Upper lobe of left lung (tissue), 6 donors: ENCODE data around the gene TXNL4B. TPM values are rescaled to one million over a fixed set of nuclear protein-coding genes. Genes with fewer than 3 reads are reported as not detected.

Experiments used
- ATAC-seq, 2 donors: fragments of 200-7000 bp; cut with Tn5 transposase; one replicate each; pipeline ENCODE4 v1.9.1; 2022; ENCODE audit warnings: mild to moderate bottlenecking in 2 of 2, moderate library complexity in 2 of 2; ENCODE audit not compliant: low FRiP score in 2 of 2
- DNase-seq, 2 donors: peaks; one replicate each; pipeline ENCODE4 v3.0.0-alpha.2; 2019 to 2020
- H3K27ac ChIP-seq, 4 donors: fragments of 200-600 bp; sonication (generic); one replicate each; pipeline ENCODE4 v1.5.1; 2016 to 2019
- H3K27me3 ChIP-seq, 4 donors: fragments of 200-600 bp; sonication (generic); one replicate each; pipeline ENCODE4 v1.5.1; 2017 to 2019
- H3K36me3 ChIP-seq, 4 donors: fragments of 200-600 bp; sonication (generic); one replicate each; pipeline ENCODE4 v1.5.1; 2016 to 2019
- H3K4me1 ChIP-seq, 4 donors: fragments of 200-600 bp; sonication (generic); one replicate each; pipeline ENCODE4 v1.5.1; 2018 to 2019
- H3K4me3 ChIP-seq, 4 donors: fragments of 200-600 bp; sonication (generic); one replicate each; pipeline ENCODE4 v1.5.1; 2017 to 2019; ENCODE audit warnings: mild to moderate bottlenecking in 2 of 4, moderate library complexity in 1 of 4
- H3K9me3 ChIP-seq, 4 donors: fragments of 200-600 bp; sonication (generic); one replicate each; pipeline ENCODE4 v1.5.1; 2018 to 2019
- EP300 ChIP-seq, 4 donors: sonication (generic); formaldehyde crosslinking; IDR thresholded peaks; one replicate each; pipeline ENCODE4 v1.5.1; 2017; ENCODE audit warnings: antibody characterized with exemption in 4 of 4, control low read depth in 2 of 4
- POLR2A ChIP-seq, 4 donors: fragments of 450-650 bp; IDR thresholded peaks; one replicate each; pipeline ENCODE4 v1.5.1; 2016 to 2017; ENCODE audit warnings: antibody characterized with exemption in 4 of 4, mild to moderate bottlenecking in 2 of 4
- POLR2AphosphoS5 ChIP-seq, 2 donors: sonication (generic); formaldehyde crosslinking; IDR thresholded peaks; one replicate each; pipeline ENCODE4 v1.5.1; 2017; ENCODE audit warnings: antibody characterized with exemption in 2 of 2
- WGBS, 2 donors: methylation state at CpG; one replicate each; pipeline ENCODE4 v1.1.5; 2017 to 2018; 5-methylcytosine and 5-hydroxymethylcytosine counted together
- total RNA-seq, 6 donors: library from RNA; depleted of rRNA in 4 of 6; stranded (reverse); fragments of >200 nt in 4 of 6; gene quantifications; one replicate each; pipeline versions ENCODE4 v1.1.0 to v1.2.1, GENCODE V29; 2016 to 2021
- TF ChIP-seq, protein P1 (sequence below), 6 experiments: fragments of 450-650 bp in 4 of 6; fragments of 200-600 bp in 2 of 6; sonication (generic) in 2 of 6; IDR thresholded peaks; one replicate each; pipeline ENCODE4 v1.5.1; 2016 to 2019; ENCODE audit warnings: antibody characterized with exemption in 6 of 6
- donor health status: DM: no; HTN: no; CAD: no; lungs with moderate emphysema.
- donor health status: DM: no; HTN: yes; CAD: no; lungs with severe emphysema.

The TXNL4B gene
- total RNA-seq, 6 donors from 2014 or later = 5.7 to 13.4 (median 9.6) TPM

DNA sequence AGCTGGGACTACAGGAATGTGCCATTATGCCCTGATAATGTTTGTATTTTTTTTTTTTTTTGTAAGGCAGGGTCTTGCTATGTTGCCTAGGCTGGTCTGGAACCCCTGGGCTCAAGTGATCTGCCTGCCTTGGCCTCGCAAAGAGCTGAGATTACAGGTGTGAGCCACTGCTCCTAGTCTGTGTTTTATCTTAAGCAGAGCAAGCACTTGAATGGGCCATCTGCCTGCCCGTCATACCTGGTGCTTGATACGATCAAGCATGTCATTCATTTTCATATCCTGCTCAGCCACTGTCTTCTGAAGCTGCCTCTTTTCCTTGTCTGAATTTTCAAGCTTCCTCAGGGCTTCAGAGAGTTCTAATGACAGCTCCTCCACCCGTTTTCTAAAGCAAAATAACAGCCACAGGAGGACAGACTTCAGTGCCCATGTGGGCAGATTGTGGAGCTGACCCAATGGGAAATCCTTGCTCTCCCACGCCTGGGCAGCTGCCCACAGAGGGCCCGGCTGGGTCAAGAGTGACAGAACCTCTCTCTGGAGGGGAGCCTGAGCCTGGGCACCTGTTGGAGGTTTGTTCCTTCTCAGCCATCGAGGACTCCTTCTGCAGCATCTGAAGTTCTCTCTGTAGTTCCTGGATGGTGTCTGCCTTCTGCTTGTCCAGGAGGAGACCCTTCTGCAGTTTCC, 36.7 kb upstream of the TXNL4B start:
- 72 to 75% methylated on average over 7 of the region's 7 CpGs for WGBS, 2 donors
- H3K9me3 ChIP-seq = no peaks in the 10 kb centered on the region
- no peak for DNase-seq

DNA sequence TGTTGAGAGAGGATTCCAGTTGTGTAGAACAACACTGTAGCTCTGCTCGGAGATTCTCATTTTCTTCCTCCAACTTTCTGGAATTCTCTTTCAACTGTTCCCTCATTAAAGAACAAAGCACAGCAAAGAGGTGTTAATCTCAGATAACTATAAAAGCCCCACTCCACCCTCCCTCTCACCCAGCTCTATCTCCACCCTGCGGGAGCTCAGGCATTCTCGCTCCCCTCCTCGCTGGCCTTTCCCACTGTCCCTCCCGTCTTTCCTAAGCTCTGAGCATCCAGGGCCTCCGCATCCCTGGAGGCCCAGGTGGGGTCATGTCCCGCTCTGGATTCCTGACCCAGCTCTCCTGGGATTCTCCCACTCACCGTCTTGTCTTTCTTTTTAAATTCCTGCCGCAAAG, 35.3 kb upstream of the TXNL4B start:
- peaks cover 0 to 10% (median 6%) of the 10 kb centered on the region in 4 donors for H3K4me1 ChIP-seq
- 78 to 91% methylated on average over 9 of the region's 9 CpGs for WGBS, 2 donors
- ATAC-seq = no peak
- no peak overlapping the region for H3K4me3 ChIP-seq
- no peak for DNase-seq
- no peaks in the 10 kb centered on the region for H3K27me3 ChIP-seq
- no peak overlapping the region for H3K27ac ChIP-seq
- no peaks in the 10 kb centered on the region for H3K36me3 ChIP-seq
- no peaks in the 10 kb centered on the region for H3K9me3 ChIP-seq
- TF ChIP-seq POLR2A (IDR thresholded peaks at IDR 0.05) = no peak
- TF ChIP-seq POLR2AphosphoS5 (IDR thresholded peaks at IDR 0.05) = no peak
- no peak for TF ChIP-seq EP300 (IDR thresholded peaks at IDR 0.05)
- TF ChIP-seq, protein P1, sequence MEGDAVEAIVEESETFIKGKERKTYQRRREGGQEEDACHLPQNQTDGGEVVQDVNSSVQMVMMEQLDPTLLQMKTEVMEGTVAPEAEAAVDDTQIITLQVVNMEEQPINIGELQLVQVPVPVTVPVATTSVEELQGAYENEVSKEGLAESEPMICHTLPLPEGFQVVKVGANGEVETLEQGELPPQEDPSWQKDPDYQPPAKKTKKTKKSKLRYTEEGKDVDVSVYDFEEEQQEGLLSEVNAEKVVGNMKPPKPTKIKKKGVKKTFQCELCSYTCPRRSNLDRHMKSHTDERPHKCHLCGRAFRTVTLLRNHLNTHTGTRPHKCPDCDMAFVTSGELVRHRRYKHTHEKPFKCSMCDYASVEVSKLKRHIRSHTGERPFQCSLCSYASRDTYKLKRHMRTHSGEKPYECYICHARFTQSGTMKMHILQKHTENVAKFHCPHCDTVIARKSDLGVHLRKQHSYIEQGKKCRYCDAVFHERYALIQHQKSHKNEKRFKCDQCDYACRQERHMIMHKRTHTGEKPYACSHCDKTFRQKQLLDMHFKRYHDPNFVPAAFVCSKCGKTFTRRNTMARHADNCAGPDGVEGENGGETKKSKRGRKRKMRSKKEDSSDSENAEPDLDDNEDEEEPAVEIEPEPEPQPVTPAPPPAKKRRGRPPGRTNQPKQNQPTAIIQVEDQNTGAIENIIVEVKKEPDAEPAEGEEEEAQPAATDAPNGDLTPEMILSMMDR (IDR thresholded peaks at IDR 0.05) = no peak

More for the DNA sequence above, 36.7 kb upstream of the TXNL4B start:
- no peaks in the 10 kb centered on the region for H3K36me3 ChIP-seq
- TF ChIP-seq POLR2A (IDR thresholded peaks at IDR 0.05) = no peak
- TF ChIP-seq, protein P1 (IDR thresholded peaks at IDR 0.05) = no peak
- TF ChIP-seq EP300 (IDR thresholded peaks at IDR 0.05) = no peak
- TF ChIP-seq POLR2AphosphoS5 (IDR thresholded peaks at IDR 0.05) = no peak
- H3K27ac ChIP-seq = no peak overlapping the region
- H3K4me3 ChIP-seq = no peak overlapping the region
- ATAC-seq = no peak
- H3K4me1 ChIP-seq = peaks cover 0 to 8% (median 5%) of the 10 kb centered on the region in 4 donors
- no peaks in the 10 kb centered on the region for H3K27me3 ChIP-seq

DNA sequence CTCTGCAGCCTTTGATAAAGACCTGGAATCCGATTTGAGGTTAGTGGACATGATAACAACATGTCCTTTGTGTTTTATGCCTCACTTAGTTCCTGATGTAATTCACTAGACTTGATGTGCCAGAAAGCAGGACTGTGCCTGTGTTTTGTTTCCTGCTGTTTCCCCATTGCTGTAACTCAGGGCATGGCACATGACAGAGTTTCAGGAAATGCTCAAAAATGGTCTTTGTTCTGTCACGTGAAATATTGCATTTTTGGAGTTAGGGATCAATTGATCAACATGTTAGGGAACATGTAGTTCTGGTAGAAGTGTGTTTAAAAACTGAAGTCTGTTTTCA, 33.0 kb upstream of the TXNL4B start:
- 56 to 64% methylated on average over 2 of the region's 2 CpGs for WGBS, 2 donors
- TF ChIP-seq EP300 (IDR thresholded peaks at IDR 0.05) (peak in 1 of 4 donors; percentile 16), POLR2A (IDR thresholded peaks at IDR 0.05) (peak in 1 of 4 donors; percentile 23), POLR2AphosphoS5 (IDR thresholded peaks at IDR 0.05) (no peak)
- TF ChIP-seq, protein P1 (IDR thresholded peaks at IDR 0.05) = no peak
- peak overlapping the region in 1 of 4 donors; percentile 25 for H3K27ac ChIP-seq
- peaks cover 0 to 10% (median 6%) of the 10 kb centered on the region in 4 donors for H3K4me1 ChIP-seq
- peak in 1 of 2 donors; percentile 42 for ATAC-seq
- no peaks in the 10 kb centered on the region for H3K9me3 ChIP-seq
- no peak overlapping the region for H3K4me3 ChIP-seq
- H3K36me3 ChIP-seq = no peaks in the 10 kb centered on the region
- no peaks in the 10 kb centered on the region for H3K27me3 ChIP-seq
- no peak for DNase-seq

DNA sequence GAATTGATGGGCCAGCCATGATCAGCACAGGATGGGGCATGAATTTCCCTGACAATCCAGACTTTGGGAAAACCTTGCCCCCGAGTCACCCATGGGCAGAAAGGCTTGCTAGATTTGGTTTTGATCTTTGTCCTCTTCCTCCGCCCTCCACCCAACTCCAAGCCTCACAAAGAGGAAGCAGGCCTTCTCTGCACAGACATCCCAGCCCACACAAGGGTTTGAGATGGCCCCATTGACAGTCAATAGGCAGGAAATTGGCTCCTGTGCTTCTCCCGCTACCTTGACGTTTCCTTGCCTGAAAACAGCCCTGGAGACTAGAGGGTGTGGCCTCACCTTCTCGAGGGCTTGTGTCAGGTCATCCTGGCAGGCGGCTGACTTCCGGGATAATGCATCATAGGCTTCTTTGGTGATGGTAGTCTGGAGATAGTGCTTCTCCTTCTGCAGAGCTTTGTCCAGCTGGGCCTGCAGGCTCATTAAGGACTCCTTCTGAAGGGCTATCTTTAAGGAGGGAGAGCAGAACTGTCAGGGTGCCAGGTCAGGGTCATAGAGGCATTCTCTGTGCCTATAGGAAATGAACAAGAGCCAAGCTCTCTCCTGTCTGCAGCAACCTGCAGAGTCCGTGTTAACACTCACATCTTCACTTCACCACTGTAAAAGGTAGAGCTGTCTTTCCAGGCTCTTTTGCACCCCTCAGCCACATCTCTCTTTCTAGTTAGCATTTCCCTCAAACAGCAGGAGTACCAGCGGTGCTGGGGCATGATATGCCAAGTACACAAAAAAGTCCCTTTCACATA, 32.4 kb upstream of the TXNL4B start:
- Histone ChIP-seq H3K36me3 (no peaks in the 10 kb centered on the region), H3K4me3 (no peak overlapping the region), H3K4me1 (peaks cover 0 to 10% (median 6%) of the 10 kb centered on the region in 4 donors), H3K9me3 (no peaks in the 10 kb centered on the region), H3K27ac (peak overlapping the region in 2 of 4 donors; percentile 25 to 67), H3K27me3 (no peaks in the 10 kb centered on the region)
- DNase-seq (no peak), ATAC-seq (peak in 1 of 2 donors; percentile 36)
- 80 to 85% methylated on average over 9 of the region's 9 CpGs for WGBS, 2 donors
- TF ChIP-seq, protein P1 (IDR thresholded peaks at IDR 0.05) = no peak
- no peak for TF ChIP-seq EP300 (IDR thresholded peaks at IDR 0.05)
- TF ChIP-seq POLR2AphosphoS5 (IDR thresholded peaks at IDR 0.05) = no peak
- no peak for TF ChIP-seq POLR2A (IDR thresholded peaks at IDR 0.05)
